Loucy (cell line): ENCODE results near the gene FBXL14.

Source experiments
- H2AFZ ChIP-seq: fragments of 200-600 bp; sonication (generic); 2 replicates; pipeline ENCODE4 v1.6.0; 2016; ENCODE audit warnings: antibody characterized with exemption, mild to moderate bottlenecking, low read length, moderate library complexity
- H3F3A ChIP-seq: fragments of 200-600 bp; 2 replicates; pipeline ENCODE4 v1.6.0; 2016; ENCODE audit warnings: antibody characterized with exemption, low read depth, mild to moderate bottlenecking
- H3K27me3 ChIP-seq: fragments of 200-600 bp; sonication (generic); 2 replicates; pipeline ENCODE4 v1.6.1; 2014; ENCODE audit warnings: low read length, mild to moderate bottlenecking; ENCODE audit not compliant: insufficient read depth, poor library complexity, severe bottlenecking
- H3K36me3 ChIP-seq: fragments of 200-600 bp; sonication (generic); 2 replicates; pipeline ENCODE4 v1.6.1; 2016; ENCODE audit warnings: low read length; ENCODE audit not compliant: insufficient read depth
- H3K4me1 ChIP-seq: fragments of 200-600 bp; sonication (generic); 2 replicates; pipeline ENCODE4 v1.5.1; 2014; ENCODE audit warnings: low read length, mild to moderate bottlenecking; ENCODE audit not compliant: insufficient read depth, poor library complexity, severe bottlenecking
- H3K4me2 ChIP-seq: fragments of 200-600 bp; sonication (generic); 2 replicates; pipeline ENCODE4 v1.6.0; 2014; ENCODE audit warnings: antibody characterized with exemption, low read length, low read depth, mild to moderate bottlenecking; ENCODE audit not compliant: poor library complexity, severe bottlenecking
- H3K4me3 ChIP-seq: fragments of 200-600 bp; sonication (generic); 2 replicates; pipeline ENCODE4 v1.5.1; 2014; ENCODE audit warnings: low read length, mild to moderate bottlenecking, mixed read lengths; ENCODE audit not compliant: poor library complexity, severe bottlenecking
- H3K79me2 ChIP-seq: fragments of 200-600 bp; sonication (generic); 2 replicates; pipeline ENCODE4 v1.6.1; 2014; ENCODE audit warnings: low read length; ENCODE audit not compliant: insufficient read depth
- H3K9ac ChIP-seq: fragments of 200-600 bp; sonication (generic); 2 replicates; pipeline ENCODE4 v1.6.0; 2014; ENCODE audit warnings: mild to moderate bottlenecking, low read depth, low read length, moderate library complexity; ENCODE audit not compliant: poor library complexity, severe bottlenecking
- H3K9me2 ChIP-seq: fragments of 200-600 bp; sonication (generic); replicated peaks from 2 replicates; pipeline ENCODE4 v1.6.1; 2016; ENCODE audit warnings: low read depth, low read length, mixed read lengths
- H3K9me3 ChIP-seq: fragments of 200-600 bp; sonication (generic); 2 replicates; pipeline ENCODE4 v1.6.1; 2014; ENCODE audit warnings: mild to moderate bottlenecking, antibody characterized with exemption, low read length, low read depth; ENCODE audit not compliant: insufficient read depth
- H4K20me1 ChIP-seq: fragments of 200-600 bp; sonication (generic); 2 replicates; pipeline ENCODE4 v1.6.0; 2014; ENCODE audit warnings: antibody characterized with exemption, low read length, mild to moderate bottlenecking; ENCODE audit not compliant: insufficient read depth, poor library complexity, severe bottlenecking
- EZH2phosphoT487 ChIP-seq: fragments of 200-600 bp; IDR thresholded peaks from 2 replicates; pipeline ENCODE4 v1.6.1; 2018; ENCODE audit warnings: antibody characterized with exemption, mild to moderate bottlenecking, moderate library complexity, borderline replicate concordance
- TF ChIP-seq, protein P1 (sequence below): fragments of 200-600 bp; sonication (generic); conservative IDR thresholded peaks from 2 replicates; pipeline ENCODE4 v1.5.1; 2014; ENCODE audit warnings: mild to moderate bottlenecking, antibody characterized with exemption, low read length

Gene FBXL14

DNA sequence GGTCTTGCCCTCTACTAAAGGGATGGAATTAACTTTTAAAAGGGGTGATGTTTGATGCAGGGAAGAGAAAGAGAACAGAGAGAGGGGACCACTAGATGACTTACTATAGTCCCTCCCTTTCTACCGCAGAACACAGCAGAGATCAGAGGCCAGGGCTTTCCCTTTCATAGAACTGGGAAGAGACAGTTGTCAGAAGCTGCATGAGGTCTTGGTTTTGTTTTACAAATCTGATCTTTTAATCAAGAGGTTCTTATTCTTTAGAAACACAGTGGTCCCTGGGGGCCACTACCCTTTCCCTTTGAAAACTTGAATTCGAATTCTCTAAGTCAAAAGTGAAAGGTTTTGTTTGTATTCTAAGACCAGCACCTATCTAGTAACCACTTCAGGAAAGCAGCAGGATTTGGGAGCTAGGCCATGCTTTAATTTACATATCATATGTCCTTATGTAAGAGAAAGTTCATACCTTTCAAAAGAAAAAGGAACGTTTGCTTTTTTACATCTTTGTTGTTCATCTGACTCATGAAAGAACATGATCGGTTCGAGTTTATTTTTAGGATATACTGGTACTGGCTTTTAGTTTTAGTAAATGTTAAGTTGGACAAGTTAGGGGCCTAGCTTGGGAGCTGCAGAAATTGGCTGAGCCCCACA is 6.3 kb downstream of the FBXL14 start:
- TF ChIP-seq EZH2phosphoT487, result no peak
- TF ChIP-seq, protein P1, sequence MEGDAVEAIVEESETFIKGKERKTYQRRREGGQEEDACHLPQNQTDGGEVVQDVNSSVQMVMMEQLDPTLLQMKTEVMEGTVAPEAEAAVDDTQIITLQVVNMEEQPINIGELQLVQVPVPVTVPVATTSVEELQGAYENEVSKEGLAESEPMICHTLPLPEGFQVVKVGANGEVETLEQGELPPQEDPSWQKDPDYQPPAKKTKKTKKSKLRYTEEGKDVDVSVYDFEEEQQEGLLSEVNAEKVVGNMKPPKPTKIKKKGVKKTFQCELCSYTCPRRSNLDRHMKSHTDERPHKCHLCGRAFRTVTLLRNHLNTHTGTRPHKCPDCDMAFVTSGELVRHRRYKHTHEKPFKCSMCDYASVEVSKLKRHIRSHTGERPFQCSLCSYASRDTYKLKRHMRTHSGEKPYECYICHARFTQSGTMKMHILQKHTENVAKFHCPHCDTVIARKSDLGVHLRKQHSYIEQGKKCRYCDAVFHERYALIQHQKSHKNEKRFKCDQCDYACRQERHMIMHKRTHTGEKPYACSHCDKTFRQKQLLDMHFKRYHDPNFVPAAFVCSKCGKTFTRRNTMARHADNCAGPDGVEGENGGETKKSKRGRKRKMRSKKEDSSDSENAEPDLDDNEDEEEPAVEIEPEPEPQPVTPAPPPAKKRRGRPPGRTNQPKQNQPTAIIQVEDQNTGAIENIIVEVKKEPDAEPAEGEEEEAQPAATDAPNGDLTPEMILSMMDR, result no peak

DNA sequence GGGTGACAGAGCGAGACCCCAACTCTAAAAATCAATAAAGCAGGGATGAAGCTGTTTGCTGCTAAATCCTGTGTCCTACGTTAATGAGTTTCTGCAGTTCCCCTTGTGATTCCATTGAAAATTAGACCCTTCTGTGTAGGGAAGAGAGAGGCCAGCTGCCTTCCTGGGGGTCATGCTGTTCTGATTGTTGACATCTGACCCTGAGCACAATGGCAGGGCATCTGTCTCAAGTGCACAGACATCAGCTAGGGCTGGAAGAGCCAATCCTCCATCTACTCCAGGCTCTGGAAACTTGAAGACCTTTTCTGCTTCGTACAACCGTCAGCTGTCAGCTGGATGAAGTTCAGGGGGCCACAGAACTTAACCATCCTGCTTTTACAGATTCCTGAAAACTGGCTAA is 10.1 kb downstream of the FBXL14 start:
- Histone ChIP-seq H3K4me1 (peaks cover 20% of the 10 kb centered on the region), H3K79me2 (peaks cover 14% of the 10 kb centered on the region), H3K36me3 (peaks cover 5% of the 10 kb centered on the region; the same call in 1 of the 2 replicates), H3K9ac (no peak overlapping the region), H3K9me2 (no peaks in the 10 kb centered on the region), H3K27me3 (peaks cover 15% of the 10 kb centered on the region), H2AFZ (no peak overlapping the region), H3K4me3 (no peak overlapping the region), H3K9me3 (no peaks in the 10 kb centered on the region), H3K4me2 (no peak overlapping the region), H3F3A (no peaks in the 10 kb centered on the region), H4K20me1 (peaks cover 24% of the 10 kb centered on the region)
- no peak for TF ChIP-seq EZH2phosphoT487
- TF ChIP-seq, protein P1, result no peak

More for the DNA sequence above, 6.3 kb downstream of the FBXL14 start:
- no peaks in the 10 kb centered on the region for H3F3A ChIP-seq
- H3K4me3 ChIP-seq, result peak overlapping the region; percentile 37
- H3K9me3 ChIP-seq, result no peaks in the 10 kb centered on the region
- H4K20me1 ChIP-seq, result peaks cover 62% of the 10 kb centered on the region
- no peak overlapping the region for H3K9ac ChIP-seq
- H3K9me2 ChIP-seq, result no peaks in the 10 kb centered on the region
- no peak overlapping the region for H2AFZ ChIP-seq
- H3K4me2 ChIP-seq, result peak overlapping the region; percentile 72
- no peaks in the 10 kb centered on the region for H3K27me3 ChIP-seq
- H3K4me1 ChIP-seq, result peaks cover 52% of the 10 kb centered on the region
- H3K79me2 ChIP-seq, result peaks cover 51% of the 10 kb centered on the region
- H3K36me3 ChIP-seq, result peaks cover 5% of the 10 kb centered on the region; the same call in 1 of the 2 replicates

DNA sequence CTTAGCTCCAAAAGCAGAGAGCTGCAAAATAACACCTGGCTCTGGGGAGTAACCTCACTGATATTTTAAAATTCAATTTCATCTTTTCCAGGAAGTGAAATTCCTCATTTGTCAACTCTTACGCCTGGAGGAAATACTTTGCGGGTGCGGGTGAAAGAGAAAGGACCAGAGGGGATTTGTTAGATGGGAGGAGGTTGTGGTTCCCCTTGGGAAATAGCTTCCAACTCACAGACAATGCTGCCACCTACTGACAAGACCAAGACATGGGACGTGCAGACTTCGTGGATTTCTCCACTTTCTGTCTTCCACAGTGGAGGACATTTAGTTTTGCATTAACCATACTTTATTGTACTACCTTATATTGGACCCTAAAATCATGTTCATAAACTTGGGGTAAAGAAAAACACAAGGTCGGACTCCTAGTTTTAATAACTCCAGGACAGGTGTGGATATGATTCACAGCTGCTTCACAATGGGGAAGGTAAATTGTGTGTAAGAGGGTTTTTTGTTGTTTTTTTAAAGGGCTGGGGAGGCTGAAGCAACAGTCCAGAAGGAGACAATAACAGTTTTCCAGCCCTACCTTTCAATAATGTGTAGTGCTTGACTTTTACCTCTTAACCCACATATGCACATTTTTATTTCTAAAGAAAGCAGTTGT is 10.8 kb downstream of the FBXL14 start:
- peaks cover 23% of the 10 kb centered on the region for H3K27me3 ChIP-seq
- TF ChIP-seq, protein P1, result peak; percentile 97
- TF ChIP-seq EZH2phosphoT487, result no peak

More for the DNA sequence above, 10.8 kb downstream of the FBXL14 start:
- Histone ChIP-seq H3K4me1 (peaks cover 16% of the 10 kb centered on the region), H2AFZ (no peak overlapping the region), H3K9me3 (no peaks in the 10 kb centered on the region), H3K9ac (no peak overlapping the region), H3K9me2 (no peaks in the 10 kb centered on the region), H4K20me1 (peaks cover 18% of the 10 kb centered on the region), H3K4me3 (peak overlapping the region; percentile 60), H3K4me2 (peak overlapping the region; percentile 83), H3K36me3 (peaks cover 5% of the 10 kb centered on the region; the same call in 1 of the 2 replicates), H3F3A (no peaks in the 10 kb centered on the region), H3K79me2 (peaks cover 6% of the 10 kb centered on the region)
